ENCODE results near the gene DISP2. TPM values are rescaled to one million over a fixed set of nuclear protein-coding genes. Genes with fewer than 3 reads are reported as not detected.

Gene DISP2
- total and polyA plus RNA-seq, 2 of the 8 experiments (the other 6 are each of a cell fraction or from before 2014, with no cell fraction given): 0.45 to 1.2 TPM

DNA sequence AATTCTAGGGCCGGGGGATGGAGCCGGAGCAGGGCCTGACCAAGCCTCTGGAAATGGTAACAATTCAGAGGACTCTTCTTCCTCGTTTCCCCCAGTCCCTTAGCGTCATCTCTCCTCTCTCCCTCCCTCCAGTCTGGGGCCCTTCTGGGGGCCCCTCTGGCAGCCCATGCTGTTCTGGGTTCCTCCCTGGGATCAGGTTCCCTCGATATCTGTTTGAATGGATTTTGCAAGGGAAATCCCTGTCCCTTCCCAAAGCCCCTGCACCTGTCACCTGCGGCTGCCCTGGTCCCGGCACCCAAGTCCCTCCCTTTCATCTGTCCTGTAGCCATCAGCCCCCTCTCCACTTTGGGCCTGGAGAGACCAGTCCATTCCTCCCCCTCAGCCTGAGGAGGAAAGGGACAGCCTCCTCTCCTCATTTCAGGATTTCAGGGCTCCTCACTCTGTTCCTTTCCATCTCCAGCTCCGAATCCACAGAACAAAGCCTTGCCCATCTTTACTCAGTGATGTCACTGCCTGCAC is 48.6 kb upstream of the DISP2 start:
- CTCF ChIA-PET (ENCODE audit: partially characterized antibody): interaction anchor here (0.5 to 23.9 kb wide), 25 partner anchors 8 to 218 kb away, joined by 3 to 584 read pairs (median 10); partner anchors contain the start of genes ANKRD63, CCDC9B, INAFM2 and PAK6
- Histone ChIP-seq H3K79me1 (ENCODE audit: low read depth, low read length) (no peaks in the 10 kb centered on the region), H3K18ac (ENCODE audit: extremely low read depth, low read length) (no peak overlapping the region), H2AFZ (ENCODE audit: low read length) (no peak overlapping the region), H3K27ac (ENCODE audit: low read depth, low read length) (no peak overlapping the region), H3K27me3 (replicated peaks in 1 of 4; ENCODE audit: control insufficient read depth in 3 of 4, extremely low read depth in 1 of 4, insufficient read depth in 3 of 4, low read length in 3 of 4) (peaks cover 0 to 6% (median 0%) of the 10 kb centered on the region in 4 experiments; a peak in 3 of 7 replicates), H3K9me3 (ENCODE audit: insufficient read depth in 2 of 2, low read depth in 1 of 2, low read length in 1 of 2) (no peaks in the 10 kb centered on the region), H2BK20ac (ENCODE audit: low read length) (peak overlapping the region; percentile 93; the same call in 1 of the 2 replicates), H3K4me1 (replicated peaks in 1 of 4; ENCODE audit: control insufficient read depth in 3 of 4, insufficient read depth in 4 of 4, low read length in 3 of 4) (peaks cover 0 to 29% (median 21%) of the 10 kb centered on the region in 4 experiments; a peak in 6 of 7 replicates), H3K56ac (replicated peaks; ENCODE audit: insufficient read length, low read depth, low read length) (no peak overlapping the region), H4K91ac (replicated peaks; ENCODE audit: insufficient read length, low read length) (no peak overlapping the region), H3K23me2 (ENCODE audit: low read depth, low read length) (no peaks in the 10 kb centered on the region; the same call in 1 of the 2 replicates), H3K9ac (replicated peaks in 1 of 4; ENCODE audit: extremely low read depth in 1 of 4, low read depth in 3 of 4, low read length in 3 of 4) (no peak overlapping the region), H2BK120ac (replicated peaks; ENCODE audit: low read depth, low read length) (no peak overlapping the region), H4K8ac (ENCODE audit: extremely low read depth, insufficient read depth, low read length) (no peak overlapping the region), H2BK15ac (ENCODE audit: low read length) (peak overlapping the region; percentile 31; the same call in 1 of the 2 replicates), H3K23ac (ENCODE audit: insufficient read length) (no peak overlapping the region), H3K4ac (replicated peaks; ENCODE audit: insufficient read length, low read depth, low read length) (no peak overlapping the region), H2BK5ac (ENCODE audit: low read depth, low read length) (no peak overlapping the region), H3K79me2 (ENCODE audit: control insufficient read depth in 1 of 2, insufficient read depth in 2 of 2, low read length in 2 of 2) (no peaks in the 10 kb centered on the region), H2BK12ac (ENCODE audit: low read depth, low read length) (peak overlapping the region; percentile 75; the same call in 1 of the 2 replicates), H3K14ac (ENCODE audit: insufficient read length) (no peak overlapping the region), H4K5ac (ENCODE audit: insufficient read length, low read depth, low read length) (no peak overlapping the region), H4K20me1 (replicated peaks in 1 of 2; ENCODE audit: control insufficient read depth in 1 of 2, insufficient read depth in 2 of 2, low read length in 2 of 2) (peaks cover 1 to 4% of the 10 kb centered on the region in 2 experiments), H2AK5ac (ENCODE audit: low read depth, low read length) (no peak overlapping the region), H3K4me3 (ENCODE audit: extremely low read depth in 1 of 4, insufficient read depth in 2 of 4, low read depth in 3 of 4, low read length in 4 of 4) (no peak overlapping the region), H3K36me3 (ENCODE audit: control insufficient read depth in 2 of 4, insufficient read depth in 4 of 4, low read length in 3 of 4) (no peaks in the 10 kb centered on the region), H3K4me2 (ENCODE audit: insufficient read depth in 1 of 2, low read depth in 2 of 2, low read length in 2 of 2) (no peak overlapping the region)
- DNase-seq (ENCODE audit: low read depth in 1 of 2, low spot score in 2 of 2): no peak
- no peak for FAIRE-seq
- no peak for TF ChIP-seq TCF12 (IDR thresholded peaks at IDR 0.05; ENCODE audit: low read depth, low read length)
- no peak for TF ChIP-seq CEBPB (IDR thresholded peaks at IDR 0.05; ENCODE audit: low read depth, low read length)
- TF ChIP-seq NRF1 (IDR thresholded peaks at IDR 0.05; ENCODE audit: low read depth, low read length): no peak
- no peak for TF ChIP-seq JUND (IDR thresholded peaks at IDR 0.05; ENCODE audit: low read length)
- no peak for TF ChIP-seq SIX5 (IDR thresholded peaks at IDR 0.05; ENCODE audit: low read depth, low read length)
- TF ChIP-seq GABPA (IDR thresholded peaks at IDR 0.05; ENCODE audit: borderline replicate concordance, insufficient read depth, low read length): no peak
- TF ChIP-seq RXRA (IDR thresholded peaks at IDR 0.05; ENCODE audit: insufficient read depth, low read depth, low read length): no peak
- POLR2A ChIA-PET (ENCODE audit: partially characterized antibody): interaction anchor here (0.8 to 6.0 kb wide), 9 partner anchors 14 to 111 kb away, joined by 3 to 29 read pairs (median 9); partner anchors contain the start of genes ANKRD63 and INAFM2
- 72% methylated on average over 8 of the region's 8 CpGs; no CpG with 5 or more reads in 1 of the 2 experiments for WGBS, 2 experiments (ENCODE audit: extremely low coverage in 1 of 2, insufficient coverage in 1 of 2, insufficient read length in 1 of 2, insufficient replicate concordance in 2 of 2, low coverage in 1 of 2, low lambda C conversion rate in 2 of 2, missing lambda C conversion rate in 1 of 2)

All from H1 (cell line).